Activated T-cell treated with anti-CD3 and anti-CD28 coated beads, Interleukin-2, amount 50 U/mL, for 4 hours (primary cell): ENCODE measurements around the gene SYT2. TPM values are rescaled to one million over a fixed set of nuclear protein-coding genes. Genes with fewer than 3 reads are reported as not detected.
"Not testable (repeated sequence)": the region's sequence is repeated elsewhere in the genome, so short reads cannot be mapped to it uniquely, and the experiment has no call there.

Source experiments
- ATAC-seq, 2 donors: fragments of 200-7000 bp; cut with Tn5 transposase; one replicate each; pipeline ENCODE4 v1.10.0; 2021
- DNase-seq: peaks from one replicate; pipeline ENCODE4 v3.0.0-alpha.2; 2020
- H3K27me3 Mint-ChIP-seq: one replicate; pipeline ENCODE4 v1.8.0; 2021; ENCODE audit warnings: low read depth, mixed read lengths
- H3K36me3 Mint-ChIP-seq: one replicate; pipeline ENCODE4 v1.8.0; 2022; ENCODE audit warnings: mixed read lengths; ENCODE audit not compliant: insufficient read depth
- H3K4me1 Mint-ChIP-seq: one replicate; pipeline ENCODE4 v1.8.0; 2021; ENCODE audit warnings: low read depth, mixed read lengths
- H3K4me3 Mint-ChIP-seq: one replicate; pipeline ENCODE4 v1.8.0; 2021; ENCODE audit warnings: mild to moderate bottlenecking, moderate library complexity, mixed read lengths
- H3K9me3 Mint-ChIP-seq: one replicate; pipeline ENCODE4 v1.8.0; 2021; ENCODE audit warnings: mixed read lengths
- total RNA-seq, 3 donors: library from RNA; stranded (reverse); gene quantifications; one replicate each; pipeline ENCODE4 v1.2.1, GENCODE V29; 2021

The SYT2 gene
- total RNA-seq, 3 donors from 2014 or later, result not detected

DNA sequence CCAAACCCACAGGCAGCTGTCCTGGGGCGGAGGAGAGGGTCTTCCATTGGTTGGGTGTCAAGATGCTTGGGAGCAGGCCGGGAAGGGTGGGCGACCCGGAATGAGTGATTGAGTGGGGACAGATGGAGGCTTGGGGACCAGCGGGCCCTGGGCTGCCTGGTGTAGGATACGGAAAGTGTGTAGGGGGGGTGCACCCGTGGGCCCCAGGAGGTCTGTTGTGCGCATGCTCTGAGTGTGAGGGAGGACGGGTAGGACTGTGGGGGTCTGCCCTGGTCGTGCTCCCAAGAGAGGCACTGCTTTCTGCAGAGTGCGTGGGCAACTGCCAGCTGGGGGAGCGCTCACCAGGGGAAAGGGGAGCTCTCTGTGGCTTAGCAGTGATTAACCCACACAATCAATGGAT lies 86.8 kb downstream of the SYT2 start:
- not testable (repeated sequence) for ATAC-seq, H3K27me3 Mint-ChIP-seq, H3K4me3 Mint-ChIP-seq, H3K9me3 Mint-ChIP-seq, H3K36me3 Mint-ChIP-seq, DNase-seq
- H3K4me1 Mint-ChIP-seq, result peaks cover 19% of the 10 kb centered on the region

DNA sequence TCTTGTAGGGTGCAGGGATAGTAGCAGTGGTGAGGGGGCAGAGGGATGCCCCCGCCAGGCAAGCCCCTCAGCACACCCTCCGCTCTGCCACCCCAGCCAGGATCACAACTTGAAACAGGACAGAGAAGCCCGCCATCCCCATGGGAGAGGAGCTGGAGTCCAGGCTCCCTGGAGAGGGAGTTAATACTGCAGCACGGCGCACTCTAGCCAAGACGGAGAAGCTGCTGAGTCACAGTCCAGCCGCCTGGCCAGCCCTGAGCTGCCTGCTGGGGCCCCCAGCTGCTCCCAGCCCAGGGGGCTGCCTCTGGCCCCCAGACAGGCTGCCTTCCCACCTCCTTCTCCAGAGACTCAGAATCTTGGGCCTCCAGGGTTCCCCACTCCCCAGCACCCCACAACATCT lies 87.2 kb downstream of the SYT2 start:
- no peak for ATAC-seq
- Mint-ChIP-seq H3K9me3 (no peaks in the 10 kb centered on the region), H3K4me1 (peaks cover 15% of the 10 kb centered on the region), H3K27me3 (peaks cover 10% of the 10 kb centered on the region), H3K36me3 (no peaks in the 10 kb centered on the region), H3K4me3 (no peak overlapping the region)
- DNase-seq, result no peak

DNA sequence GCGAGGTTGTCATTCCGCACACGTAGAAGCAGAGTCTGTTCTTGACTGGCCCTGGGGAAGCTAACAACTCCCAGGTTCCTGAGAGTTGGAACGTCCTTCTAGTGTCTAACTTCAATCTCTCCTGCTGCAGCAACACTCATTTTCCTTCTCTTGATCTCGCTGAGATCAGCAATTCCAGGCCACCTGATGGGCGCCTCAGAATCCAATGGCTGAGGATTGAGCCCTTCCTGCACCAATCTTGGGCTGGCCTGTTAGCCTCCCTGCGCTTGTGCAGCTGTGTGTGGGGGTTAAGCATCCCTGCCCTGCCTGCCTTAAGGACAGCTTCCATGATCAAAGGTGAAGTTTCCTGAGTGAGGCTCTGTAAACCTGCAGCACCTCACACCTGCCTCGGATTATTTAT lies 87.9 kb downstream of the SYT2 start:
- H3K4me3 Mint-ChIP-seq, result no peak overlapping the region
- H3K27me3 Mint-ChIP-seq, result peaks cover 14% of the 10 kb centered on the region
- H3K9me3 Mint-ChIP-seq, result no peaks in the 10 kb centered on the region
- peaks cover 8% of the 10 kb centered on the region for H3K4me1 Mint-ChIP-seq
- H3K36me3 Mint-ChIP-seq, result no peaks in the 10 kb centered on the region
- DNase-seq (no peak), ATAC-seq (no peak)

DNA sequence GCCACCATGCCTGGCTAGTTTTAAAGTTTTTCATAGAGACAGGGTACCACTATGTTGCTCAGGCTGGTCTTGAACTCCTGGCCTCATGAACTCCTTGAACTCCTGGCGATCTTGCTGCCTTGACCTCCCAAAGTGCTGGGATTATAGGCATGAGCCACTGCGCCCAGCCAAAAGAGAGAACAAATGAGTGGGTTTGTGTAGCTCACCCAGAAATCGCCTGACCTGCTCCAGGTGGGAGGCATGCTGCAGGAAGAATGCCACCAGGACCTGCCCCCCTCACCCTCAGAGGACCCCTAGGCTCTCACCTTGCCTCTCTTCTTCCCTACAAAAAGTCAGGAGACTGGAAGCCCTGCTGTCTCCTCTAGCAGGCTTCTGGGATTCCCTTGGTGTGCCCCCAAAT lies 88.8 kb downstream of the SYT2 start:
- ATAC-seq (no peak), DNase-seq (no peak)
- Mint-ChIP-seq H3K27me3 (peaks cover 16% of the 10 kb centered on the region), H3K4me1 (peaks cover 10% of the 10 kb centered on the region), H3K4me3 (no peak overlapping the region), H3K9me3 (no peaks in the 10 kb centered on the region), H3K36me3 (no peaks in the 10 kb centered on the region)

DNA sequence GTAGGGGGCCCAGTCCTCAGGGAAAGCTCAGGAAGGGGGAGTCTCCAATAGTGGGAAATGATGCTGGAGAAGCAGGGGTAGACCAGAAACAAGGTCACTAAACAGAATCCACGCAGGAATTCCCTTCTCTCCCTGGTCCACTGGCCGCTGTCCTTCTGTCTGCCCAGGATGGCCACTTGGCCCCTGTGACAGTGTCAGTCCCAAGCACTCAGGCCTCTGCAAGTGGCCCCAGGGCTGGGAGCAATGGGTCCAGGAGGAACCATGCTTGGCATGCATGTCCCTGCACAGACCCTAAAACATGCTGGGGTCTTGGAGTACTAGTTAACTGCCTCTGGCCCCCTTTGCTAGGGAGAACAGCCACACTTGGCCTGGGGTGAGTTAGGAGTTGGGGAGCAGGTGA lies 90.2 kb downstream of the SYT2 start:
- not testable (repeated sequence) for DNase-seq, ATAC-seq, H3K36me3 Mint-ChIP-seq, H3K4me3 Mint-ChIP-seq, H3K9me3 Mint-ChIP-seq
- Mint-ChIP-seq H3K27me3 (peaks cover 21% of the 10 kb centered on the region), H3K4me1 (peaks cover 20% of the 10 kb centered on the region)

DNA sequence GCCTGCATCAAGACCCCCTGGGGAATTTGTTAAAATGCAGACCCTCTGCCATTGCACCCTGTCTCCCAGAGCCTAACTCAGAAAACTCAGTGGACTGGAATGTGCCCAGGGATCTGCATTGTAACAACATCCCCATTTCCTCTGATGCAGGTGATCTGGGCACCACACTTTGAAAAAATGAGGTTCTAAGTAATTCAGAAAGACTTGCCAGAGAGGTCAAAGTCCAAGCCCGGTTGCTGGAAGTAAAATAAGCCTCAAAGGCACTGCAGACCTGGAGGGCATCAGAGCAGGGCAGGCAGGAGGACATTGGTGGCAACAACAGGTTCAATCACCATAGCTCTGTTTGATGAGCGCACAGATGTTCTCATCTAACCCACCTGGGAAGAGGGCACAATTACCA lies 90.7 kb downstream of the SYT2 start:
- DNase-seq (no peak), ATAC-seq (no peak)
- H3K9me3 Mint-ChIP-seq, result no peaks in the 10 kb centered on the region
- peaks cover 21% of the 10 kb centered on the region for H3K27me3 Mint-ChIP-seq
- H3K4me3 Mint-ChIP-seq, result no peak overlapping the region
- no peaks in the 10 kb centered on the region for H3K36me3 Mint-ChIP-seq
- H3K4me1 Mint-ChIP-seq, result peaks cover 20% of the 10 kb centered on the region

DNA sequence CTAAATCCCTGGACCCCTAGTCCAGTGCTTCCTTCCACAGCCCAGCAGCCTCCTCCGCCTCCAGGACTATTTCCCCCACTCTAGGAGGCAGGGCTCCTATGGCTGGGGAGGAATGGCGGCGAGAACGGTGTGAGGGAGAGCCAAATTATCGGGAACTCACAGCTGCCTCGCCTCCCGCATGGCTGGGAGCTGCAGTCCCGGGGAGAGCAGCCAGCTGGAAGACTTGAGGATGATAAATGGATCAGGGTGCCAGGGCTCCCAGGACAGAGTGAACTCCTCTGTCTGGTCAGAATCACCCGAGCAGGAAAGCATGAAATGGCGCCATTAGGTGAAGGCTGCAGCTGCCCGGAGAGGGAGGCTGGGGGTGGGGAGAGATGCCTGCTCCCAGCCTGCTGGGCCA lies 91.2 kb downstream of the SYT2 start:
- ATAC-seq, H3K9me3 Mint-ChIP-seq, DNase-seq, H3K4me3 Mint-ChIP-seq, H3K36me3 Mint-ChIP-seq: not testable (repeated sequence)
- peaks cover 22% of the 10 kb centered on the region for H3K4me1 Mint-ChIP-seq
- H3K27me3 Mint-ChIP-seq, result peaks cover 21% of the 10 kb centered on the region

DNA sequence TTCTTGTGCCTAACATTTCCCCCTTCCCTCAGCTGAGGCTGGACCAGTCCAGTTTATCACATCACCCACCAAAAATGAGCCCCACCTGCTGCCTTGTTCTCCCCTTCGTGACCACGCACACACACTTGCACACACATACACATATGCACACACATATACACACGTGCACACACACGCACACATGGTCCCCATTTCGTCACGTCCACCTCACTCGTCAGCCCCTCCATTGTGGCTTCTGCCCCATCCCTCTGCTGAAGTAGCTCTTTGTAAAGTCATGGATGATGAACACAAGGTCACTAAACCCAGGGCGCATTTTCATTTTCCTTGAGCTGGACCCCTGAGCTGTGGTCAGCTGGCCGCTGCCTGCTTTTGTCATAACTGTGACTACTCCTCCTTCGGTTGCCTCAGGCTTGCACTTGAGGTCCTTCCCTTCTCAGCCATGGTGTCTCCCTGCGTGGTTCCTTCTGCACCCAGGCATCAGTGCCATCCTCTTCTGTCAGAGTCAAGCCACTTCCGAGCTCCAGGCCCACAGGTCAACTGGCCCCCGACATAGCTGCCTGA lies 93.8 kb downstream of the SYT2 start:
- H3K4me3 Mint-ChIP-seq, result no peak overlapping the region
- no peak for ATAC-seq
- no peaks in the 10 kb centered on the region for H3K36me3 Mint-ChIP-seq
- DNase-seq, result no peak
- no peaks in the 10 kb centered on the region for H3K9me3 Mint-ChIP-seq
- peaks cover 22% of the 10 kb centered on the region for H3K4me1 Mint-ChIP-seq
- H3K27me3 Mint-ChIP-seq, result peaks cover 21% of the 10 kb centered on the region

DNA sequence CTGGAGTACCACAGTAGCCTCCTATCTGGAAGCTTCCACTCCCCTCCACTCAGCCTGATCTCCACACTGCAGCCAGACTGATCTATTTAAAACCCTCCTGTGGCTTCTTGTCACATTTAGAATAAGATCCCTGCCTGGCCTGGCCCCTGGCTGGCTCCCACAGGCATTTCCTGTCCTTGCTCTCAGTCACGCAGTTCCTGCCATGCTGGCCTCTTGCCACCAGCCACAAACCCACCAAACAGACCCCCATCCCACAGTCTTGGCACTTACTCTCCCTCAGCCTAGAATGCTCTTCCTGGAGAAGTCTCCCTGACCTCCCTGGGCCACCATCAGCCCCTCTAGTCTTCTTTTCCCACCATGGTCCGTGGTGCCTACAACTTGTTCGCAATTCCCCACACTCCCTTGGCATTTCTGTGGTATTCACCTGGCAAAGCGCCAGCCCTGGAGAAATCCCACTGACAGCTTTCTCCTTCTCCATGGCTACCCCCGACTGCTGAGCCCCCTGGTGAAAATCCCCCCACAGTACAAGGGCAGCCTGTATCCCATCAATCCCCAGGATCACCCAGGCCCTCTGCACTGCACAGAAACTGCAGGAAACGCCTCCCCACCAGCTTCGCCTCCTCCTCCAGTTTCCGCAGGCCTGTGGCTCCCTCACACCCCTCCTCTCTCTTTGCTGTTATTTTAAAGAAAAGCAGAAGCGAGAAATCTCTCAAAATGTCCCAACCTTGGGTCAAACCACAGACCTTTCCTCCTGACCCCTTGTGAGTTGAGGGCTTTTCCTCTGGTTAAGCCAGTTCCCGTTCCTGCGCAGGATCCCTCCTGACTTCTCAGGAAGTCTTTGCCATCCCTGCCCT lies 94.5 kb downstream of the SYT2 start:
- no peak for ATAC-seq

DNA sequence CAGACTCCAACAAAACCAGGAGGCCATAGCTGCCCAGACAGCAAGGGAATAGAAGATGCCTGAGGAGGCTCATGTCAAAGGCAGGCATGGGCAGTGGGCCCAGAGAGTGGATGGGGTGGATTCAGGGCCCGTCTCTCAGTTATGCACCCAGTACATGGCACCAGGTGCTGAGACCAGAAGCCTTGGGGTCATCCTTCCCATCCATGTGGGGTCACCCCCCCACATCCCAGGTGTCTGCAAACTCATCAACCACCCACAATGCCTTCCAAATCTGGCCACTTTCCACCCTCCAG lies 95.1 kb downstream of the SYT2 start:
- ATAC-seq, H3K36me3 Mint-ChIP-seq, DNase-seq, H3K4me3 Mint-ChIP-seq, H3K9me3 Mint-ChIP-seq: not testable (repeated sequence)
- Mint-ChIP-seq H3K27me3 (peaks cover 18% of the 10 kb centered on the region), H3K4me1 (peaks cover 22% of the 10 kb centered on the region)

More for the DNA sequence above, 94.5 kb downstream of the SYT2 start:
- peaks cover 22% of the 10 kb centered on the region for H3K4me1 Mint-ChIP-seq
- H3K9me3 Mint-ChIP-seq, result no peaks in the 10 kb centered on the region
- no peak overlapping the region for H3K4me3 Mint-ChIP-seq
- no peak for DNase-seq
- H3K27me3 Mint-ChIP-seq, result peaks cover 21% of the 10 kb centered on the region
- H3K36me3 Mint-ChIP-seq, result no peaks in the 10 kb centered on the region

DNA sequence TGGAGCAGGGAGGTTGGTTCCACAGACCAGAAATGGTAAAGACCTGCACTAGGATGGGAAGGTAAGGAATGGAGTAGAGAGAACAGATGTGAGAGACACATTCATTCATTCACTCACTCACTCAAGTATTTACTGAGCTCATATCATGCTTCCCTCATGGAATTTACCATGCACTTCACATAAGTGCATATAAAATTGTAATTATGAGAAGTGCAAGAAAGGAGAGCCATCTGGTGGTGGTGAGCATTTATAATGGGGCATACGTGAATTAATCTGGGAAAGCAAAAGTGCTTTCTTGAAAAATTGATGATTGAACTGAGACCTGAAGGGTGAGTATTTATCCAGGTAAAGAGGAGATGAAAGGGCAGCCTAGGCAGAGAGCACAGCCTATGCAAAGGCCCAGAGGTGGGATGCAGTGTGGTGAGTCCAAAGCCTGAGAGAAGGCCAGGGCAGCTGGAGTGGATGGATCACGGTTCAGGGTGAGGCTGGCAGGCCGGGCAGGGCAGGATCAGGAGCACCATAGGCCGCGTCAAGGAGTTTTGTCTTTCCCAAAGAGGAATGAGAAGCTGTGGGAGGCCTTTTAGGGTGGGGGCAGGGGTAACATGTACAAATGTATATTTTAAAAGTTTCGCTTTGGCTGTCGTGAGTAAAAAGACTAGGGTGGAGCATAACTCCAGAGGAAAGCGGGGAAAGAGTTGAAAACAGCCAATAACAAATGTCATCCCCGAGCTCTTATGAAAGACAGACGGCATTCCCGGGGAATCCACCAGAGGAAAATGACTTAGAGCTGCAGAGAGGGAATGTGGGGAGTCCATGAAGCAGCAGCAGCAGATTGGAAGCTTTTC lies 95.7 kb downstream of the SYT2 start:
- Mint-ChIP-seq H3K4me1 (peaks cover 22% of the 10 kb centered on the region), H3K27me3 (peaks cover 18% of the 10 kb centered on the region)
- H3K4me3 Mint-ChIP-seq, H3K9me3 Mint-ChIP-seq, DNase-seq, ATAC-seq, H3K36me3 Mint-ChIP-seq: not testable (repeated sequence)

DNA sequence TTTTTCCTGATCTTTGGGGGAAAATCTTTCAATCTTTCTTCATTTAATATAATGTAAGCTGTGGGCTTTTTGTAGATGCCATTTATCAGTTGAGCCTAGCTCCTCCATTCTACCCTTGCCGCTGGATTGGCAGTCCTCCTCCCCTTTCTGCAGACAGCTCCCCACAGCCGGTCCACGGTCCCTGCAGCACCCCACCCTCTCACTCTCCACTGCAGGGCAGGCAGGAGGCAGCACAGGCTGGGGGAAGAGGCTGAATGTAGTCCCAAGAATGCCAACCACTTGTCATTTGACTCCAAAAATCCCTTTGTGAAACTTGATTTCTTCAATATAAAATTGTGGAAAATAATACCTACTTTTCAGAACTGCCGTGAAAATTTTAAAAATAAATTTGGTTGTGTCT lies 96.7 kb downstream of the SYT2 start:
- Mint-ChIP-seq H3K4me1 (peaks cover 22% of the 10 kb centered on the region), H3K9me3 (no peaks in the 10 kb centered on the region), H3K27me3 (peaks cover 12% of the 10 kb centered on the region), H3K4me3 (no peak overlapping the region), H3K36me3 (no peaks in the 10 kb centered on the region)
- DNase-seq, result no peak
- no peak for ATAC-seq

DNA sequence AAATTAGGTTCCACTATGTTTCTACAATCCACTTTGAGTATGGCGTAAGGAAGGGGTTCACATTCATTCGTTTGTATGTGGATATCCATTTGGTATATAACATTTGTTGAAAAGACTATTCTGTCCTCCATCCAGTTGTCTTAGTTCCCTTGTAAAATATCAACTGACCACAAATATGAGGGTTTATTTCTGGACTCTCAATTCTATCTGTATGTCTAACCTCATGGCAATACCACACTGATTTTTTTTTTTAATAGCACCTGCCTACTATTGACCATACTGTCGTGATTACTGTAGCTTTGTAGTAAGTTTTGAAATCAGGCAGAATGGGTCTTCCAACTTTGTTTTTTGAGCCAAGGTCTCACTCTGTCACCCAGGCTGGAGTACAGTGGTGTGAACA lies 98.2 kb downstream of the SYT2 start:
- ATAC-seq, H3K27me3 Mint-ChIP-seq, H3K9me3 Mint-ChIP-seq: not testable (repeated sequence)

DNA sequence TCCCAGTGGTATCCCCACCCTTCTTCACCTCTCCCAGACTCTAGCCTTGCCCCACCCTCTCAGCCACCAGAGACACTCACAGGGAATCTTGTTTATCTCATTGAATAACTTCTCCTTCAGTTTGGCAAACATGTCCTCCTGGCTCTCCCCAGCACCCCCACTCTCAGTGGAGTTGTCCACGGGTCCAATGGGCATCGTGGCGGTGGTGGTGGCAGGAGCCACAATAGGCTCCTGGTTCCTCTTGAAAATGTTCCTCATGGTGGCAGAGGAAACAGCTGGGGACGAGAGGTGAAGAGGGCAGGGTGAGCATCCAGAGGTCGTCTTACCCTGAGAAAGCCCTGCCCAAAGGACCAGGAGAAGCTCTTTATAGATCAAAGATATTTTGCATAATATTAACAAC lies 104.7 kb downstream of the SYT2 start:
- H3K4me3 Mint-ChIP-seq, result no peak overlapping the region
- no peak for DNase-seq
- H3K4me1 Mint-ChIP-seq, result no peaks in the 10 kb centered on the region
- H3K36me3 Mint-ChIP-seq, result no peaks in the 10 kb centered on the region
- H3K9me3 Mint-ChIP-seq, result no peaks in the 10 kb centered on the region
- H3K27me3 Mint-ChIP-seq, result no peaks in the 10 kb centered on the region
- ATAC-seq, result no peak

More for the DNA sequence above, 98.2 kb downstream of the SYT2 start:
- not testable (repeated sequence) for H3K4me3 Mint-ChIP-seq, H3K36me3 Mint-ChIP-seq, DNase-seq
- H3K4me1 Mint-ChIP-seq, result peaks cover 22% of the 10 kb centered on the region
